SH-SY5Y (cell line): Measurements from ENCODE around the gene AGER.

Experiments
- GATA2 ChIP-seq: IDR thresholded peaks from 2 replicates; pipeline ENCODE4 v1.6.1; 2011; ENCODE audit warnings: mild to moderate bottlenecking, low read depth, low read length
- GATA3 ChIP-seq: IDR thresholded peaks from 2 replicates; pipeline ENCODE4 v1.6.1; 2011; ENCODE audit warnings: low read depth, mild to moderate bottlenecking, low read length, moderate library complexity

The AGER gene

GRCh38 chr6:32184084-32184640, at the start of gene AGER:
AGER (minus strand) TSS chr6:32184253; CDS start chr6:32184222, 31 bp downstream.
- TF ChIP-seq GATA3 = no peak
- no peak for TF ChIP-seq GATA2

GRCh38 chr6:32226434-32226833, 42.4 kb upstream of the AGER start:
- TF ChIP-seq GATA2 = no peak
- TF ChIP-seq GATA3 = no peak

GRCh38 chr6:32224696-32225095, 40.6 kb upstream of the AGER start:
- TF ChIP-seq GATA2 = no peak
- TF ChIP-seq GATA3 = no peak

GRCh38 chr6:32223258-32224235, 39.5 kb upstream of the AGER start, which contains the start of gene NOTCH4:
NOTCH4 (minus strand) TSS chr6:32224067; CDS start chr6:32223928, 139 bp downstream.
- TF ChIP-seq GATA2 (no peak), GATA3 (no peak)

GRCh38 chr6:32222333-32223230, 38.5 kb upstream of the AGER start:
- TF ChIP-seq GATA2 (no peak), GATA3 (no peak)

GRCh38 chr6:32220021-32220420, 36.0 kb upstream of the AGER start:
- no peak for TF ChIP-seq GATA2
- TF ChIP-seq GATA3 = no peak

GRCh38 chr6:32218167-32218566, 34.1 kb upstream of the AGER start:
- TF ChIP-seq GATA3 (no peak), GATA2 (no peak)

GRCh38 chr6:32216998-32217397, 32.9 kb upstream of the AGER start:
- TF ChIP-seq GATA3 = no peak
- no peak for TF ChIP-seq GATA2

- no peak for TF ChIP-seq GATA3
- no peak for TF ChIP-seq GATA2
These were observed 32.2 kb upstream of the AGER start for GRCh38 chr6:32216285-32216684.

GRCh38 chr6:32215617-32216016, 31.6 kb upstream of the AGER start:
- TF ChIP-seq GATA2 (no peak), GATA3 (no peak)

GRCh38 chr6:32214126-32214525, 30.1 kb upstream of the AGER start:
- TF ChIP-seq GATA2 (no peak), GATA3 (no peak)

GRCh38 chr6:32213649-32214048, 29.6 kb upstream of the AGER start:
- TF ChIP-seq GATA3 (no peak), GATA2 (no peak)

GRCh38 chr6:32212076-32212760, 28.2 kb upstream of the AGER start:
- TF ChIP-seq GATA3 (no peak), GATA2 (no peak)
